Activated naive CD8-positive, alpha-beta T cell (primary cell): ENCODE data around the gene CEP85L.

Experiments
- H3K27ac Mint-ChIP-seq: one replicate; pipeline ENCODE4 v1.8.0; 2021; ENCODE audit warnings: mixed read lengths
- H3K27me3 Mint-ChIP-seq: one replicate; pipeline ENCODE4 v1.8.0; 2021; ENCODE audit warnings: mixed read lengths
- H3K36me3 Mint-ChIP-seq: one replicate; pipeline ENCODE4 v1.8.0; 2021; ENCODE audit warnings: mixed read lengths
- H3K4me1 Mint-ChIP-seq: one replicate; pipeline ENCODE4 v1.8.0; 2021; ENCODE audit warnings: low read depth, mixed read lengths
- H3K4me3 Mint-ChIP-seq: one replicate; pipeline ENCODE4 v1.8.0; 2021; ENCODE audit warnings: mild to moderate bottlenecking, mixed read lengths
- H3K9me3 Mint-ChIP-seq: one replicate; pipeline ENCODE4 v1.8.0; 2021; ENCODE audit warnings: low read depth, mixed read lengths

Gene CEP85L

GRCh38 chr6:118618676-118619377 is 32.6 kb downstream of the CEP85L start:
- no peaks in the 10 kb centered on the region for H3K9me3 Mint-ChIP-seq
- peaks cover 67% of the 10 kb centered on the region for H3K4me1 Mint-ChIP-seq
- H3K4me3 Mint-ChIP-seq = peak overlapping the region; percentile 25
- peak overlapping the region; percentile 55 for H3K27ac Mint-ChIP-seq
- H3K36me3 Mint-ChIP-seq = no peaks in the 10 kb centered on the region
- H3K27me3 Mint-ChIP-seq = no peaks in the 10 kb centered on the region

DNA sequence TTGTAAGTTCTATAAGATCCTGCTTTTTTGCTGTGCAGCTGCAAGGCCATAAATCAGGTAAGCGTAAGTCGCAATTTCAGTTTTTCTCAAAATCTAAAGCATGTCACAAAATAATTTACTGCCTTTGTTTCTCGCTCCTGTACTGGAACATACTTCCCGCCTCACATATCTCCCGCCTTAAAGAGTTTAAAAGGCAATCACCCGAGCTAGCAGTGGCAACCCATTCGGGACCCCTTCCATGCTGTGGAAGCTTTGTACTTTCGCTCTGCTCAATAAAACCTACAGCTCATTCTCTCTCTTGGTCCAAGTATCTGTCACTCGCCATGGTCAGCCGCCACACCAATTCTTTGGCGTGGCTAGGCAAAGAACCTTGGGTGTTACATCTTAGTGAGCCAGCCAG is 34.0 kb downstream of the CEP85L start:
- H3K36me3 Mint-ChIP-seq = peaks cover 4% of the 10 kb centered on the region
- H3K4me3 Mint-ChIP-seq = no peak overlapping the region
- no peaks in the 10 kb centered on the region for H3K9me3 Mint-ChIP-seq
- no peaks in the 10 kb centered on the region for H3K27me3 Mint-ChIP-seq
- no peak overlapping the region for H3K27ac Mint-ChIP-seq
- peaks cover 62% of the 10 kb centered on the region for H3K4me1 Mint-ChIP-seq

DNA sequence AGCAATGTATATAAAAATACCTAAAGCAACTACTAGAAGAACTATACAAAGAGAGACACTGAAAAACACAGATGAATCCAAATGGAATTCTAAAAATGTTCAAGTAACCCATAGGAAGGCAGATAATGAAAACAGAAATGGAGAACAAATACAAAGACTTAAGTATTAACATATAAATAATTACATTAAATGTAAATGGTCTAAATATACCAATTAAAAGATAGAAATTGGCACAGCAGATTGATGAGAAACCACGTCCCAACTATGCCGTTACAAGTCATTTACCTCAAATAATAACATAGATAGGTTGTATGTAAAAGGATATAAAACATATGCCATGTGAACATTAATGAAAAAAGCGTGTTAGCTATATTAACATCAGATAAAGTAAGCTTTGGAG is 40.1 kb downstream of the CEP85L start:
- no peaks in the 10 kb centered on the region for H3K27me3 Mint-ChIP-seq
- H3K27ac Mint-ChIP-seq = no peak overlapping the region
- peaks cover 4% of the 10 kb centered on the region for H3K9me3 Mint-ChIP-seq
- peaks cover 62% of the 10 kb centered on the region for H3K4me1 Mint-ChIP-seq
- no peak overlapping the region for H3K4me3 Mint-ChIP-seq
- peaks cover 20% of the 10 kb centered on the region for H3K36me3 Mint-ChIP-seq

- no peak overlapping the region for H3K4me3 Mint-ChIP-seq
- H3K9me3 Mint-ChIP-seq = peaks cover 2% of the 10 kb centered on the region
- no peaks in the 10 kb centered on the region for H3K27me3 Mint-ChIP-seq
- H3K4me1 Mint-ChIP-seq = peaks cover 50% of the 10 kb centered on the region
- H3K36me3 Mint-ChIP-seq = peaks cover 26% of the 10 kb centered on the region
- H3K27ac Mint-ChIP-seq = peak overlapping the region; percentile 22
These were observed 44.5 kb downstream of the CEP85L start for GRCh38 chr6:118606858-118607257.

DNA sequence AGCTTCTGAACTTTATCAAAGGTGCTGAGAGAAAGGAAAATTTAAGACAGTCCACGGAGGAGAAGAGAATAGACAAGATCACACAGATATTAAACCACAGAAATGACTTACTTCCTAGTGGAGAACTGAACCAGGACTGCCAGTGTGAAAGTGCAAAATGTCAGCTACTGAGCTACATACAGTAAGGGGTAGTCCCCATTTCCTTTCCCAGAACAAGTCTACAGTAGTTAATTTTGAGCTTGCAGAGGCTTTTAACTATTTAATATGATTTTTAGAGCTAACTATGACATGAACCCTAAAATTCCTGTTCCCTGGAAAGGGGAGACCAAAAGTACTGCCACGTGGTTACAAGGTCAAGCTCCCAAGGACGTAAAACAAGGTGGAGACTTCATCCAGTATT is 45.1 kb downstream of the CEP85L start:
- peak overlapping the region; percentile 57 for H3K4me3 Mint-ChIP-seq
- no peaks in the 10 kb centered on the region for H3K9me3 Mint-ChIP-seq
- no peaks in the 10 kb centered on the region for H3K27me3 Mint-ChIP-seq
- peaks cover 26% of the 10 kb centered on the region for H3K36me3 Mint-ChIP-seq
- peak overlapping the region; percentile 64 for H3K27ac Mint-ChIP-seq
- peaks cover 51% of the 10 kb centered on the region for H3K4me1 Mint-ChIP-seq

DNA sequence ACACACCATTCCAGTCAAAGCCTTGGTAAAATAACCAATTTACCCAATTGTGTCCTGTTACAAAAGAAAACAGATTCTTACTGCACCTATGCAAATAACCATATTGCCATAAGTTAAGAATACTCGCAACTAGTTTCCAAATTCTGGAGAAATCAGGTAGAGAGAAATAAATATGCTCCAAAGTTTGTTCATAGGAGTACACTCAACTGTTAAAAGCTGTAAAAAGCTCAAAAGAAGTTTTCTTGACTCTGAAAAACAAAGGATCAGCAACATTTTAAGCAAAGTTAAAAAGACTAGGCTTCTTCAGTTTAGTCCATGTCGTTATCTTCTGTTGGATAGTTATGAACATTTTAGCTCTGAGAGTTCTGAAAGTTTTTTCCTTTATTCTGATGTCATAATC is 48.0 kb downstream of the CEP85L start:
- Mint-ChIP-seq H3K4me1 (peaks cover 42% of the 10 kb centered on the region), H3K27ac (no peak overlapping the region), H3K4me3 (no peak overlapping the region), H3K9me3 (no peaks in the 10 kb centered on the region), H3K36me3 (peaks cover 18% of the 10 kb centered on the region), H3K27me3 (no peaks in the 10 kb centered on the region)

GRCh38 chr6:118602300-118602699 is 49.1 kb downstream of the CEP85L start:
- H3K9me3 Mint-ChIP-seq = no peaks in the 10 kb centered on the region
- no peak overlapping the region for H3K4me3 Mint-ChIP-seq
- peaks cover 47% of the 10 kb centered on the region for H3K4me1 Mint-ChIP-seq
- no peaks in the 10 kb centered on the region for H3K27me3 Mint-ChIP-seq
- peaks cover 21% of the 10 kb centered on the region for H3K36me3 Mint-ChIP-seq
- no peak overlapping the region for H3K27ac Mint-ChIP-seq

DNA sequence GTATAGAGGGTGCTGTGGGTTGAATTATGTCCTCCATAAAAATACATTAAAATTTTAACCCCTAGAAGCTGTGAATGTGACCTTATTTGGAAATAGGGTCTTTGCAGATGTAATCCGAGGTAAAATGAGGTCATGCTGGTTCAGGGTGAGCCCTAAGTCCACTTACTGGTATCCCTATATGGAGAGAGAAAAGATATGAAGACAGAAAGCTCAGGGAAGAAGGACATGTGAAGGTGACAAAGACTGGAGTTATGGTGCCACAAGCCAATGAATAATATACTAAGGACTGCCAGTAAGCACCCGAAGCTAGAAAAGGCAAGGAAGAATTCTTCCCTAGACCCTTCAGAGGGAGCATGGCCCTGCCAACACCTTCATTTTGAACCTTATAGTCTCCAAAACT is 53.1 kb downstream of the CEP85L start:
- Mint-ChIP-seq H3K9me3 (peaks cover 6% of the 10 kb centered on the region), H3K36me3 (peaks cover 29% of the 10 kb centered on the region), H3K4me1 (peaks cover 56% of the 10 kb centered on the region), H3K4me3 (no peak overlapping the region), H3K27ac (no peak overlapping the region), H3K27me3 (no peaks in the 10 kb centered on the region)

DNA sequence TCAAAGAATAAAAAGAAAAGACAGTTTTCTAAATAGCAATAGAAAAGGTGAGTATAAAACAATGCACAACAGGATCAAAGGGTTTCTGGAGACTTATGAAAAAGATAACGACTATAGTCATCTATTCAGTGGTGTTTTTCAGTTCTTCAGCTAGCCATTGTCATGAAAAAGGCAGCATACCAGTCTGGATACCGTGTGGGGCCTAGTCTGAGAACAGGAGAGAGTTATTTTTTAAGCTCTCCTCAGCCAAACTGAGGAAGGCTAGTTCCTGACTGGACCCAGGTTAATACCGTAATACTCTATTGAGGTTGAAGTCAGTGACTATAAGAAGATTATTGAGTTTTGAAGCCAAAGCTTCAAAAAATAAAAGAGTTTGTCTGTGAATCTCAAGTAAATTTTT is 53.8 kb downstream of the CEP85L start:
- Mint-ChIP-seq H3K4me1 (peaks cover 58% of the 10 kb centered on the region), H3K27me3 (no peaks in the 10 kb centered on the region), H3K27ac (peak overlapping the region; percentile 86)

GRCh38 chr6:118596774-118597320 is 54.5 kb downstream of the CEP85L start:
- Mint-ChIP-seq H3K4me3 (no peak overlapping the region), H3K9me3 (peaks cover 6% of the 10 kb centered on the region), H3K36me3 (peaks cover 20% of the 10 kb centered on the region), H3K27ac (peak overlapping the region; percentile 86), H3K4me1 (peaks cover 60% of the 10 kb centered on the region), H3K27me3 (no peaks in the 10 kb centered on the region)

More for the DNA sequence above, 53.8 kb downstream of the CEP85L start:
- peaks cover 27% of the 10 kb centered on the region for H3K36me3 Mint-ChIP-seq
- peaks cover 6% of the 10 kb centered on the region for H3K9me3 Mint-ChIP-seq
- no peak overlapping the region for H3K4me3 Mint-ChIP-seq

- peaks cover 63% of the 10 kb centered on the region for H3K4me1 Mint-ChIP-seq
These were observed 56.5 kb downstream of the CEP85L start for GRCh38 chr6:118594877-118595276.

GRCh38 chr6:118591897-118592296 is 59.5 kb downstream of the CEP85L start:
- peaks cover 3% of the 10 kb centered on the region for H3K9me3 Mint-ChIP-seq

More at GRCh38 chr6:118594877-118595276, 56.5 kb downstream of the CEP85L start:
- Mint-ChIP-seq H3K27me3 (no peaks in the 10 kb centered on the region), H3K27ac (peak overlapping the region; percentile 5), H3K4me3 (no peak overlapping the region), H3K36me3 (peaks cover 22% of the 10 kb centered on the region), H3K9me3 (peaks cover 6% of the 10 kb centered on the region)

GRCh38 chr6:118589649-118590365 is 61.6 kb downstream of the CEP85L start:
- Mint-ChIP-seq H3K4me1 (peaks cover 66% of the 10 kb centered on the region), H3K36me3 (peaks cover 13% of the 10 kb centered on the region), H3K27me3 (no peaks in the 10 kb centered on the region), H3K27ac (no peak overlapping the region), H3K4me3 (no peak overlapping the region), H3K9me3 (no peaks in the 10 kb centered on the region)

More at GRCh38 chr6:118591897-118592296, 59.5 kb downstream of the CEP85L start:
- no peak overlapping the region for H3K4me3 Mint-ChIP-seq
- H3K27me3 Mint-ChIP-seq = no peaks in the 10 kb centered on the region
- no peak overlapping the region for H3K27ac Mint-ChIP-seq
- peaks cover 16% of the 10 kb centered on the region for H3K36me3 Mint-ChIP-seq
- H3K4me1 Mint-ChIP-seq = peaks cover 64% of the 10 kb centered on the region

- no peaks in the 10 kb centered on the region for H3K9me3 Mint-ChIP-seq
- peak overlapping the region; percentile 47 for H3K27ac Mint-ChIP-seq
- H3K27me3 Mint-ChIP-seq = no peaks in the 10 kb centered on the region
- H3K4me3 Mint-ChIP-seq = no peak overlapping the region
- H3K36me3 Mint-ChIP-seq = peaks cover 13% of the 10 kb centered on the region
- H3K4me1 Mint-ChIP-seq = peaks cover 67% of the 10 kb centered on the region
These were observed 62.2 kb downstream of the CEP85L start for GRCh38 chr6:118589186-118589585.

DNA sequence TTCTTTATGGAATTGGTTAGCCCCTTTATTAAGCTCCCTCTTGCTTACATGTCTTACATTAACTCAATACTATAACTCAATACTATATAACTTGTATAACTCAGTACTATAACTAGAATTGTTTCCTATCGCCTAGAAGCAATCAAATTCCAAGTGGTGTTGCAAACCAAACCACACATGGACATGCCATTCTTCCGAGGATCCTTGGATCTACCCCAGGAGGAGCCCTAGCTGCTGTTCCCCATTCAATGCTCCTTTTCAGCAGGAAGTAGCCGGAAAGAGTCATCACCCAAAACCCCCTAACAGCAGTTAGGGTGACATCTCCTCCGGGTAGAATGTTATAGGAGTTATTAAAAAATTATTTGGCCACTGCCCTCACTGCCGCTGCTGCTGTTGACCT is 62.8 kb downstream of the CEP85L start:
- Mint-ChIP-seq H3K4me1 (peaks cover 62% of the 10 kb centered on the region), H3K4me3 (no peak overlapping the region), H3K36me3 (peaks cover 10% of the 10 kb centered on the region), H3K9me3 (no peaks in the 10 kb centered on the region), H3K27me3 (no peaks in the 10 kb centered on the region), H3K27ac (peak overlapping the region; percentile 47)
